OCI-LY1 (cell line): Measurements from ENCODE around the gene NTNG1.

Experiments
- H2AFZ ChIP-seq: fragments of 200-600 bp; sonication (generic), shearing (Covaris generic); 2 replicates; pipeline ENCODE4 v1.6.0; 2014; ENCODE audit warnings: antibody characterized with exemption, mild to moderate bottlenecking, low read length
- H3F3A ChIP-seq: fragments of 200-600 bp; sonication (generic), shearing (Covaris generic); 2 replicates; pipeline ENCODE4 v1.6.0; 2014; ENCODE audit warnings: mild to moderate bottlenecking, antibody characterized with exemption, low read length, moderate library complexity; ENCODE audit not compliant: insufficient read depth
- H3K27ac ChIP-seq: fragments of 200-600 bp; sonication (generic); 2 replicates; pipeline ENCODE4 v1.5.1; 2014; ENCODE audit warnings: low read length, mixed run types, mild to moderate bottlenecking, low read depth; ENCODE audit not compliant: poor library complexity, severe bottlenecking
- H3K27me3 ChIP-seq: fragments of 200-600 bp; sonication (generic); 2 replicates; pipeline ENCODE4 v1.6.0; 2014; ENCODE audit warnings: antibody characterized with exemption, mild to moderate bottlenecking, low read length, moderate library complexity; ENCODE audit not compliant: insufficient read depth
- H3K36me3 ChIP-seq: fragments of 200-600 bp; sonication (generic); 2 replicates; pipeline ENCODE4 v1.6.1; 2014; ENCODE audit warnings: mild to moderate bottlenecking, antibody characterized with exemption, low read length, moderate library complexity, mixed read lengths; ENCODE audit not compliant: insufficient read depth
- H3K4me1 ChIP-seq: fragments of 200-600 bp; sonication (generic); 2 replicates; pipeline ENCODE4 v1.5.1; 2014; ENCODE audit warnings: mild to moderate bottlenecking, low read length, moderate library complexity; ENCODE audit not compliant: insufficient read depth, severe bottlenecking
- H3K4me2 ChIP-seq: fragments of 200-600 bp; sonication (generic), shearing (Covaris generic); 2 replicates; pipeline ENCODE4 v1.6.1; 2014; ENCODE audit warnings: low read length
- H3K4me3 ChIP-seq: fragments of 200-600 bp; sonication (generic); 2 replicates; pipeline ENCODE4 v1.5.1; 2014; ENCODE audit warnings: low read length, low read depth, mild to moderate bottlenecking, mixed read lengths; ENCODE audit not compliant: poor library complexity, severe bottlenecking
- H3K79me2 ChIP-seq: fragments of 200-600 bp; shearing (Covaris generic); 2 replicates; pipeline ENCODE4 v1.6.1; 2016; ENCODE audit warnings: mixed run types, low read length, mixed read lengths; ENCODE audit not compliant: insufficient read depth
- H3K9ac ChIP-seq: fragments of 200-600 bp; sonication (generic), shearing (Covaris generic); 2 replicates; pipeline ENCODE4 v1.6.1; 2014; ENCODE audit warnings: mild to moderate bottlenecking, low read length, mixed read lengths
- H3K9me2 ChIP-seq: fragments of 200-600 bp; sonication (generic), shearing (Covaris generic); 2 replicates; pipeline ENCODE4 v1.6.1; 2014; ENCODE audit warnings: low read depth, mild to moderate bottlenecking, low read length, mixed read lengths
- H3K9me3 ChIP-seq: fragments of 200-600 bp; shearing (Covaris generic); 2 replicates; pipeline ENCODE4 v1.6.1; 2014; ENCODE audit warnings: low read length, mixed read lengths
- H4K20me1 ChIP-seq: fragments of 200-600 bp; sonication (generic), shearing (Covaris generic); 2 replicates; pipeline ENCODE4 v1.6.0; 2016; ENCODE audit warnings: mild to moderate bottlenecking, low read length; ENCODE audit not compliant: insufficient read depth
- CTCF ChIP-seq: fragments of 200-600 bp; sonication (generic), shearing (Covaris generic); IDR thresholded peaks from 2 replicates; pipeline ENCODE4 v1.5.1; 2017; ENCODE audit warnings: mild to moderate bottlenecking, antibody characterized with exemption, low read length, moderate library complexity, mixed read lengths
- EZH2 ChIP-seq: fragments of 200-600 bp; sonication (generic), shearing (Covaris generic); IDR thresholded peaks from 2 replicates; pipeline ENCODE4 v1.8.0; 2017; ENCODE audit warnings: borderline replicate concordance, mixed run types, mild to moderate bottlenecking, antibody characterized with exemption, low read length, moderate library complexity, mixed read lengths

NTNG1 gene

GRCh38 chr1:107293901-107294613, 153.2 kb downstream of the NTNG1 start:
- no peaks in the 10 kb centered on the region for H3K79me2 ChIP-seq
- H3K9ac ChIP-seq = no peak overlapping the region
- no peak overlapping the region for H3K4me3 ChIP-seq
- H3K36me3 ChIP-seq = no peaks in the 10 kb centered on the region
- no peaks in the 10 kb centered on the region for H3K9me2 ChIP-seq
- H3K9me3 ChIP-seq = no peaks in the 10 kb centered on the region
- TF ChIP-seq CTCF (no peak), EZH2 (no peak)
- no peak overlapping the region for H3K4me2 ChIP-seq
- H3K27me3 ChIP-seq = no peaks in the 10 kb centered on the region
- no peak overlapping the region for H2AFZ ChIP-seq
- H3K4me1 ChIP-seq = no peaks in the 10 kb centered on the region
- H4K20me1 ChIP-seq = no peaks in the 10 kb centered on the region
- no peak overlapping the region for H3K27ac ChIP-seq
- H3F3A ChIP-seq = no peaks in the 10 kb centered on the region

GRCh38 chr1:107294686-107295085, 153.8 kb downstream of the NTNG1 start:
- Histone ChIP-seq H3K27ac (no peak overlapping the region), H3F3A (no peaks in the 10 kb centered on the region), H3K36me3 (no peaks in the 10 kb centered on the region), H2AFZ (no peak overlapping the region), H3K4me3 (no peak overlapping the region), H3K9me2 (no peaks in the 10 kb centered on the region), H3K9me3 (no peaks in the 10 kb centered on the region), H4K20me1 (no peaks in the 10 kb centered on the region), H3K4me1 (no peaks in the 10 kb centered on the region), H3K27me3 (no peaks in the 10 kb centered on the region), H3K79me2 (no peaks in the 10 kb centered on the region), H3K9ac (no peak overlapping the region), H3K4me2 (no peak overlapping the region)
- TF ChIP-seq CTCF (no peak), EZH2 (no peak)

DNA sequence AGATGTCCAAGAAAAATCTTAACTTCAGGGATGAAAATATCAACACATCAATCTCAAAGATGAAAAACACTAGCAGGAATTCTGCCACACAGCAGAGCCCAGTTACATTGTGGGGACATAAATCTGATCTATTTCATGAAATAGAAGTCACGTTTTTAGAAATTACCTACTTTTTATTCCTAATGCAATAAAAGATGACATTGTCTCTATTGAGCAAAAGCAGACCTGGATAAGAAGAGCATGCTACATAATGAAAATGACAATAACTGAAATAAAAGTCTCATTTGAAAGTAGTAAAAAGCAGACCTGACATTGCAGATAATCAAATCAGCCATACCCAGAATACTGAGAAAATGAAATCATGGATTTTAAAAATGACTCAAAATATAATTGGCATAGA, 156.8 kb downstream of the NTNG1 start:
- Histone ChIP-seq H3F3A (no peaks in the 10 kb centered on the region), H3K79me2 (no peaks in the 10 kb centered on the region), H3K9ac (no peak overlapping the region), H3K9me2 (no peaks in the 10 kb centered on the region), H3K4me2 (no peak overlapping the region), H3K27ac (no peak overlapping the region), H4K20me1 (no peaks in the 10 kb centered on the region), H3K4me1 (no peaks in the 10 kb centered on the region), H3K9me3 (no peaks in the 10 kb centered on the region), H2AFZ (no peak overlapping the region), H3K36me3 (no peaks in the 10 kb centered on the region), H3K27me3 (no peaks in the 10 kb centered on the region), H3K4me3 (no peak overlapping the region)
- TF ChIP-seq EZH2 = no peak
- no peak for TF ChIP-seq CTCF
